ENCODE results near the gene TRAPPC2L.
"Not testable (repeated sequence)": the region's sequence is repeated elsewhere in the genome, so short reads cannot be mapped to it uniquely, and the experiment has no call there.

Gene TRAPPC2L

DNA sequence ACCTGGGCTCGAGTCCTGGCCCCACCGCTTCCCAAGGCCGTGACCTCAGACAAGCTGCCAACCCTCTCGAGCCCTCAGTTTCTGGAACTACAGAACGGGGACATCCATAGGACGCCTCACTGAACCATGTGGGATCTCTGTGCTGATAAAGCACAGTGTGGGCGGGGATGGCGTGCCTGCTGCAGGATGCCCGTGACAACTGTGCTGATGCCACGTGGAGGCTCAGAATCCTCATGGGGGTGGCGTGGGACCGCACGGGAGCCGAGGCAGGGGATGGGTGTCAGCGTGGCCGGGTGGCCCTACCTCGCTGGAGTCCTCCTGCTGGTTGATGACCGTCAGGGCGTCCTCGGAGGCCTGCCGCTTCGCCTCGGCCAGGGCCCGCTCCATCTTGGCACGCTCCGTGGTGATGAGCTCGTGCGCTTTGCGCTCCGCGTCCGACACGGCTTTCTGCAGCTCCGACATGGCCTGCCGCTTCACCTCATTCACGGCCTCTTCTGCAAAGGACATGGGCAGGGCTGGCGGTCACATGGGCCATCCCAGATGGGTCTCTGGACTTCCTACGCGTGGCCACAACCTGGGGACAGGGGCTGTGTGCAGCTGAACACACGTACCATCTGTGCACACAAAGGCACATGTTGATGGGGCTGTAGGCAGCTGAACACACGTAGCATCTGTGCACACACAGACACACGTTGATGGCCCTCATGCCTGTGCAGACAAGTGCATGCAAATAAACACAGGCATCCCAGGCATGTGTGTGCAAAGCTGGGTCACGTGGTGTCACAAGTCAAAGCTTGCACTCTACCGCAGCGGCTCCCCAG is 22.2 kb downstream of the TRAPPC2L start:
- DNase-seq = no peak

DNA sequence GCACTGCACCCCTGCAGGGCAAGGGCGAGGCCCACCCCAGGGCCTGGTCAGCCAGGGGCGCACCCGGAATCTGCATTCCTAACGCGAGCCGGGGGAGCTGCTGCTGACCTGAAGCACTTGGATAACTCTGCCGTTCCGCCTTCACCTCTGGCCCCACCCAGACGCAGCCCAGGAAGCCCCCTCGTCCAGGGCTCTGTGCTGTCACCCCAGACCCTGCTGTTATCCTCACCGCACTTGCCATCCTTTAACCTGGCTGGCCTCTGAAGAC is 22.8 kb downstream of the TRAPPC2L start:
- no peak for DNase-seq

DNA sequence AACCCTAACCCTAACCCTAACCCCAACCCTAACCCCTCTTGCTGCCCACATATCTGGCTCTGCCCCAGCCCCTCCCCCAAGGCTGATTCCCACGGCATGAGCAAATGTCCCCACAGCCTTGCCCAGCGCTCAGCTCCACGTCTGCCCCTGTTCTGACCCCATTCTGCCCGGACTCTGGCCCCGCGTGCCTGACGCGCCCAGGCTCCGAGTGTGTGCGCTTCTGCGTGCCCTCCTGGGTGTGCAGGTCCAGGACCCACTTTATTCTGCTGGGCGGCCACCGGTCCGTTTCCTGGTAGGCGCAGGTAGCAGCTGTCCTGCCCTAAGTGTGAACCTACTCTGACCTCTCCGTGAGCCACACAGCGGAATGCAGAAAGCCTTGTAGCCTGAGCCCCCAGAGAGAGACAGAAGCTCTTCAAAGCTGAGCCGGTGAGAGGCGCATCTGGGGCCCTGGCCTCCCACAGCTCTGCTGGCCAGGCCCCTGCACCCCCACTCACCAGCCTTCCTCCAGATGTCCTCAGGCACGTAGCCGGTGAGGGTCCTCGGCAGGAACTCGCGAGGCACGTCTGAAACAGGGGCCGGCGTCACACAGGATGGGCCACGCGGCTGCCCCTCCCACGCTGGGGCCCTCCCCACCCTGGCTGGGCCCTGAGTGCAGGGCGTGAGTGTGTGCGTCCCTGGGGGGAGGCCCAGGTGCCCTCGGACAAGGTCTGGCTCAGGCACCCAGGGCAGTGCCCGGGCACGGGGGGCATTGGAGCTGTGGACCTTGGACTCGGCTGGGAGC is 23.5 kb downstream of the TRAPPC2L start:
- DNase-seq = no peak

DNA sequence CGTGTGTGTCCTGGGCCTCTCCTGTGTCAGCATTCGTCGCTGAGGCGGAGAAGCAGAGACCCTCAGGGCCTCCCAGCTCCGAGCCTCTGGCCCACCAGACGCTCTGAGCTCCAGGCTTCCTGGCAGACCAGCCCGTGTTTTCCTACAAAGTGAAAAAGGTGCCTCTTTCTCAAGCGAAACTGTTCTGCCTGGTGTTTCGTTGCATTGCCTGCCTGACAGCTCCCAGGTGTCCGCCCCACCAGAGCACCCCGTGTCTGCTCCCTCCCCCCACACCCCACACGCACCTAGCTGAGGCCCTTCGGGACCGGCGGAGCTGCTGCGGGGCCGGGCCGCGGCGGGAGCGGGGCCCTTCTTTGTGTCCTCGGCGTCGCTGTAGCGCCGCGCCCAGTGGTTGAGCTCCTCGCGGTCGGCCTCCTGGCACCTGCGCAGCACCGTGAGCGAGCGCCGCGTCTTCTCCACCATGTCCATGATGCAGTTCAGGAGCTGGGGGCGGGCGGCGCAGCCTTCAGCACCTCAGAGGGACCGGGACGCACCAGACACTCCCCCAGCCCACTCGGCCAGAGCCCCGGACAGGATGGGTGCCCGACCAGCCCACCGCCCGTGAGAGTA is 24.2 kb downstream of the TRAPPC2L start:
- DNase-seq = no peak

DNA sequence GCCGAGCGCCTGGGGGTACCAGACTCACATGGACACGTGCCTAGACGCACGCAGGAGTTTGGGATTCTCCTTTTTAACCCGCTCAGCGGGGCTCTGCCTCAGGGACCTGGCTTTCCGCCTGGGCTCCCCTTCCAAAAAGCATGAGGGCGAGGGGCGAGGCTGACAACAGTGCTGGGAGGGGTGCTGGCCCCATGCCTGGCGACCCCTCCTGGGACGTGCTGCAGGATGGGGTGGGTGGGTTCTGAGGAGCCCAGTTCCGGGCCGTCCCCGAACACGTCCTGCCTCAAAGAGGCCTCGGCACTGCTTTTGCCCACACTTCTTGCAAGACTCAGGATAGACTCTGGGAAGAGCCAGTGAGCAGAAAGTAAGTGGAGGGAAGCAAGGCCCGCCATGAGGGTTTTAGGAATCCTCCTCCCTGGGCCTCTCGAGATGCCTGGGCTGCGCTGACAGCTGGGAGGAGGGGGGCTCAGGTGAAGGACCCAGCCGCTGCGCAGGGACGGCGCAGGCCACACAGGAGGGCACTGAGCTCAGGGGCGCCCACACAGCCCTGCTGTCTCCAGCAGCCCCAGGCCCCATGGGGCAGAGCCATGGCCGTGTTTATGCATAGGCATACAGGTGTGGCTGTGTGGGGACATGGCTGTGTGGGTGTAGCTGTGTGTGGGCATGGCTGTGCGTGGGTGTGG is 24.9 kb downstream of the TRAPPC2L start:
- DNase-seq = no peak

DNA sequence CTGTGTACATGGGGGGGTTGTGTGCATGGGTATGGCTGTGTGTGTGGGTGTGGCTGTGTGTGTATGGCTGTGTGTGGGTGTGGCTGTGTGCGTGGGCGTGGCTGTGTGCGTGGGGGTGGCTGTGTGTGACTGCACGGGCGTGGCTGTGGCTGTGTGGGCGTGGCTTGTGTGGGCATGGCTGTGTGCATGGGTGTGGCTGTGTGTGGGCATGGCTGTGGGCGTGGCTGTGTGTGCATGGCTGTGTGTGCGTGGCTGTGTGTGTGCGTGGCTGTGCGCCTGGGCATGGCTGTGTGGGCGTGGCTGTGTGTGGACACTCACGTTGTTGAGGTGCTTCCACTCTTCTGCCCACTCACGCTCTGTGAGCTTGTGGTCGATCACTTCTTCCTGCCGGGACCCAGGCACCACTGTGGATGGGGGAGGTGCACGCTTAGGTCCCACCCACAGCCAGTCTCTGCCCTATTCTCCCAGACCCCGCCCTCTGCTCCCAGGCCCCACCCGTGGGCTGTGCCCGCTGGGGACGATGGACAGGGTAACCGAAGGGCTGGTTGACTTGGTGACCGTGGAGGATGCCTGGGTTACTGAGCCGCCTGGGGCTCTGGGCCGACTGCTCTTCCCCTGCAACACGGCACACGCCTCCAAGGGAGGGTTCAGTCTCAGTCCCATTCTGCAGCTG is 25.6 kb downstream of the TRAPPC2L start:
- no peak for DNase-seq

DNA sequence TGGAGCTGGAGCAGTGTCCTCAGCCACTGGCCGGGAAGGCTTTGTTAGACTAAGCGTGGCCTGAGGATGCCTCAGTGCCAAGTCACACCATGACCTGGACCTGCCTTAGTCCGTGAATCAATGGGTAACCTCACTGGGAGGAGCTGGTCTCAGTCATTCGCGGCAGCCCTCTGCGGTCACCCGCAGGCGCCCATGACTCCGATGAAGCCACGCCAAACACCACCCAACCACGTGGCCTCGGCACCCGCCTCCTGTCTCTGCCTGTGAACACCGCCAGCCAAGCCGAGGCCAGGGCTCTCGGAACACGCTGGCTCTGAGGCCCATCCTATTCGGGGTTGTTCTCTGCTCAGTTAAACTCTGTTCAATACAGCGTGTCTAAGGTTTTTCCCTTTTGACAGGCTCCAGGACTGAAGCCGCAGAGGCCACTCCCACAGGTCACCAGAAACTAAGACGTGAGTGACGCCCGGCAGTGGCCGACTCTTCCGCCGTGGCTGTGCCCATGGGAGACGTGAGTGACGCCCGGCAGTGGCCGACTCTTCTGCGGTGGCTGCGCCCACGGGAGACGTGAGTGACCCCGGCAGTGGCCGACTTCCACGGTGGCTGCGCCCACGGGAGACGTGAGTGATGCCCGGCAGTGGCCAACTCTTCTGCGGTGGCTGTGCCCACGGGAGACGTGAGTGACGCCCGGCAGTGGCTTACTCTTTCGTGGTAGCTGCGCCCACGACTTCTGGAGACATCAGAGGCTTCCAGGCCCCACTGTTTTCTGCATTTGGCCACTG is 26.4 kb downstream of the TRAPPC2L start:
- DNase-seq = no peak

DNA sequence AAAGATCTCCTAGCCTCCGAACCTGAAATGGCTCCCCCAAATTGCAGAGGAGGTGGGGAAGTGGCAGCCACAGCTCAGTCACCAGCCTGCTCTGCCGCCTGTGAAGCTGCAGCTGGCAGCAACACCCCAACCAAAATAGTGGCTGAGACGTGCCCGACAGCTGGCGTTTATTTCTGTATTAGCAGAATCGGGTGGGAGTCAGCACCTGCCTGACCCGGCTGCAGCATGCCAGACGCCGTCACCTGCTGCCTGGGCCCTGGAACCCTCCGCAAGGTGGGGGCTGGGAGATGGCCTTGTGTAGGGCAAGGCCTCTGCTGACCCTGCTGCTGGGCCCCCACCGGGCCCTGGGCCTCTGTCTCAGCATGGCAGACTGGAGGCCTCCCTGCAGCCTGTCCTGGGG is 27.0 kb downstream of the TRAPPC2L start:
- no peak for DNase-seq

DNA sequence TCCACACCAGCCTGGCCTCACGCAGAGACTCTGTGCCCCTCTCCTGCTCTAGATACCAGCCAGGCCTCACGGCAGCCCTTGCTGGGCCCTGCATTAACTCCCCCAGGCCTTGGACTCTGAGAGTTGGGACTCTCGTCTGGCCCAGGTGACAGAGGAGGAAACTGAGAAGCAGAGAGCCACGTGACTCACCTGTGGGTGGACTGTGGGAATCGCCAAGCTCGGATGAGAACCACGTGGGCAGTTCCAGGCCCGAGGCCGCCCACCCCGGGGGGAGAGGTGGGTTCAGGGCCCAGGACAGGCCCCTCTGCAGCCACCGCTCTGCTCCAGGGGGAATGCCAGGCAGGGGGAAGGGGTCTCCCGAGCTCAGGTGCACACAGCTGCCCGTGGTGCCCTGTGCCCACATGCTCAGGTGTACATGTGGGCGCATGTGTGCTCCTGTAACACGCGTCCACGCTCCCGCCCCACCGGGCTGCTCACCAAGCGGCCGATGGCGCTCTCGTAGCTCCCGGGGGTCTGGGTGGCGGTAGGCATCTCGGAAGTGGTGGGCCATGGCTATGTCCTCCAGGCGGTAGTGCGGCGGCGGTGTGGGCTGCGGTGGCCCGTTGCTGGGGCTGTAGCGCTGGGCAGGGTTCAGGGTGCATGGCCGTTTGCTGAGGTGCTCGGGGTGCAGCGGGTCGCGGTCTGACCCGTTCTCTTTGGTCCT is 27.8 kb downstream of the TRAPPC2L start:
- no peak for DNase-seq

DNA sequence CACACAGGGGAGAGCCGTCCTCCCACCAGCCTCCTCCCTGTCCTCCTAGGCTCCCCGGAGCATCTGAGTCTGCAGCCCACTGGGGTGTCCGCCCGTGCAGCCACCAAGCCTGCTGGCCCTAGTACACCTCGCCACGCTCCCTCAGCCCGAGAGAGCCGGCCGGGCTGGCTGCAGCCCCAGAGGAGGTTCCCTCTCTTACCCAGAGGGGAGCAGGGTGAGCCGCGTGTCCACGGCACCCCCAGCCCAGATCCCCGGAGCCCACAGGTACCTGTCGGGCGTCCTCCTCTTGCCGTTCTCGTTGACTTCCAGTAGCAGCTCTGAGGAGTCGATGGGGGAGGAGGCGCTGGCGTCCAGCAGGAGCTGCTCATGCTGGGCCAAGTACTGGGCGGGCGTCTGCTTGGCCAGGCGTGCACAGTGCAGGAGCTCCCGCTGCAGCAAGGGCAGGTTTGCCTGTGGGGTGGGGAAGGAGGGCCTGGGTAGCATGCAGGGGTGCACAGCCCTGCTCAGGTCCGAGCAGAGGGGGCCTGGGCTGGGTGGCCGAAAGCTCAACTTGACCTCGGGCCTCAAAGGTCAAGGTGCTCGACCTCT is 28.9 kb downstream of the TRAPPC2L start:
- no peak for DNase-seq

DNA sequence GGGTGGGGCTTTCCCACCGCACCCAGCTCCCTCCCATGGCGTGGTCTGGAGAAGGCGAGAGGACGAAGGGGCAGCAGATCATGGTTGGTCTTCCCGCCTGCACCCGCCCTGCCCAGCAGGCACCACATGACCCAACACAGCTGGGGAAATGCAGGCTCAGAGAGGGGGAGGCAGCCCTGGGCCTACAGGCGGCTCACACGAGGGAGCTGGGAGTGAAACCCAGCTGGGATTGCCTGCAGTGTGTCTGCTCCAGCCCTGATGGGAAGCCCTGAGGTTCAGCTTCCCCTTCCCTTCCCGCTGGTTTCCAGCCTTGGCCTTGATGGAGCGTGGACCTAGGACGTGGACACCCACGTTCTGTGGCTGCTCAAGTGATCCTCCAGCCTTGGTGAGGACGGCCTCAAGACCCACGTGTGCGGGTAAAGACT is 29.5 kb downstream of the TRAPPC2L start:
- no peak for DNase-seq

DNA sequence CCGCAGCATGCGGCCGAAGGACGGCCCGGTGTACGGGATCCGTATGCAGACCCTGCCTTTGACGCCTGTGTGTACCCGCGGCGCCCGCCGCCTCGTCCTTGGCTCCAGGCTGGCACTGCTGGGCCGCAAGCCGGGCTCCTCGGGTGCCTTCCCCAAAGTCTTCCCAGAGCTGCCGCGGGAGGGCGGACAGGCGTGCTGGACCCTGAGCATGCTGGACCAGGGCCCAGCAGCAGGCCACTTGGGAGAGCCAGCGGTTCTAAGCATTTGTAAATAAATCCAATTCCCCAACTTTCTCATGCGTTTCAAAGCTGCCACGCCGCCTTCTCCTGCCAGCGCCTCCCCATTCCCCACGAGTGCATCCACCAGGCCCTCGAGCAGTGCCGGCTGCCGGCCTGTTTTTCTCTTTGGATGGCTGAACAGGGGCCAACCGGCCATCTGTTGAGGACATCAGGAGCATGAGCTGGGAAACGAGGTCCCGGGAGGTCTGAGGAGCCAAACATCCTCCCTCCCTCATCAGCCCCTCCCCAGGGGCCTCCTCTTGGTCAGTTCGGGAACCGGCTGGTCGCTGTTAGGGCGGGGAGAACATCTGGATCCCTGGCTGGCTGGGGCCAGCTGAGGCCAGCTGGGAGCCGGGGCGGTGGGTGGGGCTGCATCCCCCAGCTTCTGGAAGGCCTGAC is 30.1 kb downstream of the TRAPPC2L start:
- DNase-seq = no peak

DNA sequence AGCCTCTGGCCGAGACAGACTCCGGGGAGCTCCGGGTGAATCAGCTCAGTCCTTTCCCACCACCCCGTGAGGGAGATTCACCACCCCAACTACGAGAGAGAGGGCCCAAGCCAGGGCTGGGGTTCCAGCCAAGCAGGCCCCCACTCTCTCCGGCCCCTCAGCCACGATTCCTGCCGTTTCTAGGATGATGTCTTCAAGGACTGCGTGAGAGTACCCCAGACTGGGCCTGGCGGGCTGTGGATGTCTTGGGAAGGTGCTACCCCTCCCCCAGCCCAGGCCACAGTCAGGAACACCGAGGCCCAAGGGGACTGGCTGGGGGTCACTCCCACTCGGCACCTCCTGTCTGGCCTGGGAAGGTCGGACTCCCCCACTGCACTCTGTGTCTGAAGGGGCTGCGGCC is 31.1 kb downstream of the TRAPPC2L start:
- DNase-seq = no peak

DNA sequence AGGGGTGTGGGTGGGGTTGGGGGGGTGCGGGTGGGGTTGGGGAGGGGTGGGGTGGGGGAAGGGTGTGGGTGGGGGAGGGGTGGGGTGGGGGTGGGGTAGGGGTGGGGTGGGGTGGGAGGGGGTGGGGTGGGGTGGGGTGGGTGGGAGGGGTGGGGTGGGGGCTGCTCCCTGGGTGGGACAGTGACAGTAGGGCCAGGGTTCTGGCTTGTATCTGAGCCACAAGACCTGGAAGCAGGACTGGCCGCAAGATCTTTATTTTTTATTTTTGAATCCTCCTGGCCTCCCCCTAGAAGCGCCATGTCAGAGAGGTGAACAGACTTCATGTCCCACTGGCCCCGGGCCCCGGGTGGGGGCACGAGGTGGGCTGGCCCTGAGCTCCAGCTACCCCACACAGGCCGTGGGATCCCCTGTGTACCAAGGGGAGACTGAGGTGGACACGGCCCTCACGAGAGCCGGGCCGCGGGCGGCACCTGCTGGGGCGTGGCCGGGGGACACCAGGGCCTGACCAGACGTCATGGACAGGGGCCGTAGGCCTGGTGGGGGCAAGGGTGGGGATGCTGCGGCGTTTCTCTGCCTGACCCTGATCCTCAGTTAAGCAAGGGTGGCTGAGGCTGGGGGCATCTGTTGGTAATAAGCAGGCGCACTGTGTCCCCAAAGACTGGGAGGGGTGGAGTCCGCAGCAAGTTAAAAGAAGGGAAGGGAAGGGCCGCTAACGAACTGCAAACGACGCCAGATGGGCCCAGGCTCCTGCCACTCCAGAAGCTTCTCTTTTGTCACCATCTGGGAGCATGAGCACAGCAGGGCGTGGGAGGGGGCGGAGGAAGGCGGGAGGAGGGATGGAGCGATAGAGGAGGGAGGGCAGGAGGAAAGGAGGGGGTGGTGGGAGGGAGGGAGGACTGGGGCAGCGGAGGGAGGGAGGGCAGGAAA is 31.8 kb downstream of the TRAPPC2L start:
- no peak for DNase-seq

DNA sequence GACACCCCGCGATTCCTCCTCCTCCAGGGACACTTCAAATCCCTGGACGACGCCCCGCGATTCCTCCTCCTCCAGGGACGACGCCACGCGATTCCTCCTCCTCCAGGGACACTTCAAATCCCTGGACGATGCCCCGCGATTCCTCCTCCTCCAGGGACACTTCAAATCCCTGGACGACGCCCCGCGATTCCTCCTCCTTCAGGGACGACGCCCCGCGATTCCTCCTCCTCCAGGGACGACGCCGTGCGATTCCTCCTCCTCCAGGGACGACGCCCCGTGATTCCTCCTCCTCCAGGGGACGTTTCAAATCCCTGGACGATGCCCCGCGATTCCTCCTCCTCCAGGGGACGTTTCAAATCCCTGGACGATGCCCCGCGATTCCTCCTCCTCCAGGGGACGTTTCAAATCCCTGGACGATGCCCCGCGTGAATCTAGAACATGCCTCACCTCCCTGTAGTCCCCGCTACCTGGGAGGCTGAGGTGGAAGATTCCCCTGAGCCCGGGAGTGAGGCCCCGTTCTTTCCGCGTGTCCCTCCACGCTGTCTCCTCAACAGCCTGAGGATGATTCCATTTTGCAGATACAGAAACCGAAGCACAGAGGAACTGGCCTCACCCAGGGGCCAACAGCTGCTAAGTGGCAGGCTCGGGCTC is 32.9 kb downstream of the TRAPPC2L start:
- not testable (repeated sequence) for DNase-seq

DNA sequence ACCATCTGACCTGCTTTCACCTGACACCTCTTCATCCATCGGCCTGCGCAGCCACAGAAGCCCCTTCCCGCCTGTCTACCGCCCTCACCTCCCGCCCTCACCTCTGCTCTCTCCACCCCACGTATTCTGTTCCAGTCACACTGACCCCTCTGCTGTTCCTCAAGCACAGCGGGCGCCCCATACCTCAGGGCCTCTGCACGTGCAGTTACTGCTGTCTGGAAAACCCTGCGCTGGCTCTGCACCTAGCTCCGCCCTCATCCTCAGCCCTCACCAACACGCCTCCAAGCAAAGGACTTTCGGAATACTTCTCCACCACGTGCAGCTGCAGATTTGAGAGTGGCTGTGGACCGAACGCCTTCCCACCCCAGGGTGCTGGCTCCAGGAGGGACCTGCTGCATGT is 34.2 kb downstream of the TRAPPC2L start:
- no peak for DNase-seq

DNA sequence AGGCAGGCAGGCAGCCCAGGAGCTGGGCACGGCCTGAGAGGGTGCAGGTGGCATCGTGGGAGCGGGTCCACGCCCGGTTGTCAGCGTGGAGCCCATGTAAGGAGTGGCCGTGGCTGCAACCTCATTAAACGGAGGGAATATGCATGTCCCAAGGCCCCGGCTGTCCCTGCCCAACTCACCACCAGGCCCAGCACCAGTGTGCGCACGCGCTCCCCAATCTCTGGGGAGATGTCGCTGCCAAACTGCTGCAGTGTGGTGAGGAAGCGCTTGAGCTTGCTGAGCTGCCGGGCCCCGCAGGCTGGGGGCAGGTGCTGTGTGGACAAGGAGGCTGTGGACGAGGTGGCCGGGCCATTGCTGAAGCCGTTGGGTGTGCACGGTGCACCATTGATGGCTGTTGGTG is 35.1 kb downstream of the TRAPPC2L start:
- DNase-seq = no peak

DNA sequence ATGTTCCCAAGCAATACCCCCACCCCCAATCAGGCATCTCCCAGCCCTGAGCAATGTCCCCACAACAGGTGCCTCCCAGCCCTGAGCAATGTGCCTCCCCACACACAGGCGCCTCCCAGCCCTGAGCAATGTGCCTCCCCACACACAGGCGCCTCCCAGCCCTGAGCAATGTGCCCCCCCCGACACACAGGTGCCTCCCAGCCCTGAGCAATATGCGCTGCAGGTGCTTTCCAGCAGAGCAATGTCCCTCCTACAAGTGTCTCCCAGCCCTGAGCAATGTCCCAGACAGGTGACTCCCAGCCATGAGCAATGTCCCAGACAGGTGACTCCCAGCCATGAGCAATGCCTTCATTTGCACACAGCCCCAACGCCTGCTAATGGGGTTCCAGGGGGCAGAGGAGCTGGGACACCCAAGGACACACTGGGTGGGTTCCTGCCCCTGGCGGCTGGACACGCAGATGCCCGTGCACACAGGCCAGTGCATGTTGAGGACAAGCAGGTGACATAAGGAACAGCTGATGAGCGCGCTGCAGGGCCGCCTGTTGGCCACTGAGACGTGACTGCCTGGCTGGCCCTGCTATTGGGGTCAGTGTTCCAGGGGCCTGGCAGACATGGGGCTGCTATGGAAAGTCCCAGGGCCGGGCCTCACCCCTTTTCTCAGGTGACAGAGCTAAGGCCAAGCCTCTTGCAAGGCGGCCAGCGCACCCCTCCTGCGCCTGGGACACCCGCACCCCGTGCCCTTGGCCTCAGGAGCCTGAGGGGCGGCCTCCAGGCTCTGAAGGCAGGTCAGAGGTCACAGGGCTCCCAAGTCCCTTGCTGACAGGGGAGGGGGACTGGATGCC is 36.4 kb downstream of the TRAPPC2L start:
- DNase-seq = no peak

Measured in stimulated activated CD4-positive, alpha-beta T cell treated with anti-CD3 and anti-CD28 coated beads, Interleukin-4, amount 100 ng/mL, for 24 hours (primary cell).